HUES64 (cell line): ENCODE measurements around the gene PGAP6.
"Not testable (repeated sequence)": the region's sequence is repeated elsewhere in the genome, so short reads cannot be mapped to it uniquely, and the experiment has no call there.

ENCODE experiments used
- H3K27ac ChIP-seq: 2 replicates; pipeline ENCODE4 v1.7.0; 2013; ENCODE audit warnings: low read depth, low read length, inconsistent platforms
- H3K27me3 ChIP-seq: 2 replicates; pipeline ENCODE4 v1.6.1; 2013; ENCODE audit warnings: mild to moderate bottlenecking, low read length; ENCODE audit not compliant: insufficient read depth
- H3K36me3 ChIP-seq: 2 replicates; pipeline ENCODE4 v1.6.1; 2013; ENCODE audit warnings: mild to moderate bottlenecking, low read length; ENCODE audit not compliant: insufficient read depth
- H3K4me1 ChIP-seq: 2 replicates; pipeline ENCODE4 v1.6.1; 2013; ENCODE audit warnings: mild to moderate bottlenecking, low read length, moderate library complexity; ENCODE audit not compliant: insufficient read depth
- H3K4me3 ChIP-seq: 2 replicates; pipeline ENCODE4 v1.5.1; 2013; ENCODE audit warnings: mild to moderate bottlenecking, low read length, moderate library complexity
- H3K9ac ChIP-seq: 2 replicates; pipeline ENCODE4 v1.6.1; 2013; ENCODE audit warnings: mild to moderate bottlenecking, low read depth, low read length
- H3K9me3 ChIP-seq: 2 replicates; pipeline ENCODE4 v1.6.1; 2013; ENCODE audit warnings: low read depth, low read length; ENCODE audit not compliant: insufficient read depth
- WGBS: fragments of 150-250, 120-280 bp; methylation state at CpG from one replicate; pipeline ENCODE4 v1.1.7; 2013; ENCODE audit warnings: missing lambda C conversion rate; 5-methylcytosine and 5-hydroxymethylcytosine counted together

The PGAP6 gene

DNA sequence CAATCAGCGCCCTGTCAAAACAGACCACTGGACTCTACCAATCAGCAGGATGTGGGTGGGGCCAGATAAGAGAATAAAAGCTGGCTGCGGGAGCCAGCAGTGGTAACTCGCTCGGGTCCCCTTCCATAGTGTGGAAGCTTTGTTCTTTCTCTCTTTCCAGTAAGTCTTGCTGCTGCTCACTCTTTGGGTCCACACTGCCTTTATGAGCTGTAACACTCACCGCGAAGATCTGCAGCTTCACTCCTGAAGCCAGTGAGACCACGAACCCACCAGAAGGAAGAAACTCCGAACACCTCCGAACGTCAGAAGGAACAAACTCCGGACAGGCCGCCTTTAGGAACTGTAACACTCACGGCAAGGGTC lies 39.8 kb downstream of the PGAP6 start:
- peaks cover 29% of the 10 kb centered on the region for H3K36me3 ChIP-seq
- H3K27me3 ChIP-seq, H3K9me3 ChIP-seq, H3K4me1 ChIP-seq, H3K9ac ChIP-seq, H3K27ac ChIP-seq, H3K4me3 ChIP-seq: not testable (repeated sequence)
- 90% methylated on average over 12 of the region's 13 CpGs for WGBS

DNA sequence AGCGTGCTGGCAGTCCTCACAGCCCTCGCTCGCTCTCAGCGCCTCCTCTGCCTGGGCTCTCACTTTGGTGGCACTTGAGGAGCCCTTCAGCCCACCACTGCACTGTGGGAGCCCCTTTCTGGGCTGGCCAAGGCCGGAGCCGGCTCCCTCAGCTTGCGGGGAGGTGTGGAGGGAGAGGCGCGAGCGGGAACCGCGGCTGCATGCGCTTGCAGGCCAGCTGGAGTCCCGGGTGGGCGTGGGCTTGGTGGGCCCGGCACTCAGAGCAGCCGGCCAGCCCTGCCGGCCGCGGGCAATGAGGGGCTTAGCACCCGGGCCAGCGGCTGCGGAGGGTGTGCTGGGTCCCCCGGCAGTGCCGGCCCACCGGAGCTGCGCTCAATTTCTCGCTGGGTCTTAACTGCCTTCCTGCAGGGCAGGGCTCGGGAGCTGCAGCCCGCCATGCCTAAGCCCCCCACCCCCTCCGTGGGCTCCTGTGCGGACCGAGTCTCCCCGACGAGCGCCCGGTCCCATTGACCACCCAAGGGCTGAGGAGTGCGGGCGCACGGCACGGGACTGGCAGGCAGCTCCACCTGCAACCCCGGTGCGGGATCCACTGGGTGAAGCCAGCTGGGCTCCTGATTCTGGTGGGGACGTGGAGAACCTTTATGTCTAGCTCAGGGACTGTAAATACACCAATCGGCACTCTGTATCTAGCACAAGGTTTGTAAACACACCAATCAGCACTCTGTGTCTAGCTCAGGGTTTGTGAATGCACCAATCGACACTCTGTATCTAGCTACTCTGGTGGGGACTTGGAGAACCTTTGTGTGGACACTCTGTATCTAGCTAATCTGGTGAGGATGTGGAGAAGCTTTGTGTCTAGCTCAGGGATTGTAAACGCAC lies 40.4 kb downstream of the PGAP6 start:
- H3K9me3 ChIP-seq, H3K4me1 ChIP-seq, H3K4me3 ChIP-seq, H3K27me3 ChIP-seq, H3K9ac ChIP-seq, H3K27ac ChIP-seq: not testable (repeated sequence)
- 96% methylated on average over 45 of the region's 47 CpGs for WGBS
- H3K36me3 ChIP-seq, result peaks cover 23% of the 10 kb centered on the region

DNA sequence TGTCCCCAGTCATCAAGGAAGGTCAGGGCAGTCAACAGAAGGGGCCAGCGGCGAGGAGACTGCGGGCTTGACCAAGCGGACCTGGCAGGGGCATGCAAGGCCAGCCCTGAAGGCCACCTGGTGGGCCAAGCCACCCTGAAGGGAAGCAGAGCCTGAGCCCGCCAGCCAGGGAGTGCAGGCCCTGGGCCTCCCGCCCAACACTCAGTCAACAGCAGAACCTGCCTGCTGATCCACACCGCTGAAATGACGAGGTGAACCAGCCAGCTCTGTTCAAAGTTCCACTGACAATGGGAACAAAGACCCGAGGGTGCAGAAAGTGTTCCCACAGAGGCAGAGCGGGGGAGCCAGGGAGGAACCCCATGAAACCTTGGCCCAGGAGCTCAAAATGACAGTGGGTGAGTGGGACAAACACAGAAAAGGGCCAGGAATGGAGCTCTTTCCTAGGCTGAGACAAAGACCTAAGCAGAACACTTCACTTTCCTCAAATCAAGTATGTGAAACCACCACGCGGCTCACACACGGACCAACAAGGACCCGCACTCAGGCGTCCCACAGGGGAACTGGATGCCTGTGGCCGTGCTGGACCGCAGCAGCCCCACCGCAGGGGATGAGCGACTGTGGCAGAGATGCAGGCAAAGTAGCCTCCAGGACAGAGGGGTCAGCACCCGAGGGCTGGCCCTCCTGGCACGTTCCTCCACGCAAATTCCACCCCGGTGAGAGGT lies 41.2 kb downstream of the PGAP6 start:
- H3K9ac ChIP-seq, result no peak overlapping the region
- WGBS, result 95% methylated on average over 23 of the region's 23 CpGs
- no peaks in the 10 kb centered on the region for H3K9me3 ChIP-seq

DNA sequence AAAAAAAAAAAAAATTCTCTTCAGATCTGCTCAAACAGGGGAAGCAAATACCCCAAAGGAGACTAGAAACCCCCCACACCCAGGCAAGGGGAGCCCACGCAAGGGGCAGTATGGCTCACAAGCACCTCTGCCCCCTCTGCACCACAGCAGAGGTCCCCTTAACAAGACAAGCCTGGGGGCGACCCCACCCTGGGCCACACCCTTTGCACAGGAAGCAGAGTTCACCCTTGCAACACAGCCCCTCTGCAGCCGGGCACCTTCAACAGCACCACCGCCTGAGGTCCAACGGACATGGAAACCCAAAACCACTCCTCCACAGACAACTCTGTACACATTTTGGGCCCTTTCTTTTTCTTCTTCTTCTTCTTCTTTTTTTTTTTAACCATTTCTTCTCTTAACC lies 42.1 kb downstream of the PGAP6 start:
- H3K9me3 ChIP-seq, result no peaks in the 10 kb centered on the region
- no peak overlapping the region for H3K27ac ChIP-seq
- H3K9ac ChIP-seq, result no peak overlapping the region
- H3K27me3 ChIP-seq, result no peaks in the 10 kb centered on the region
- WGBS, result 93% methylated on average over 5 of the region's 5 CpGs
- H3K36me3 ChIP-seq, result peaks cover 7% of the 10 kb centered on the region; the same call in 1 of the 2 replicates
- no peaks in the 10 kb centered on the region for H3K4me1 ChIP-seq
- H3K4me3 ChIP-seq, result no peak overlapping the region

More for the DNA sequence above, 41.2 kb downstream of the PGAP6 start:
- peaks cover 15% of the 10 kb centered on the region for H3K36me3 ChIP-seq
- H3K4me3 ChIP-seq, result no peak overlapping the region
- H3K4me1 ChIP-seq, result no peaks in the 10 kb centered on the region
- no peaks in the 10 kb centered on the region for H3K27me3 ChIP-seq
- no peak overlapping the region for H3K27ac ChIP-seq

DNA sequence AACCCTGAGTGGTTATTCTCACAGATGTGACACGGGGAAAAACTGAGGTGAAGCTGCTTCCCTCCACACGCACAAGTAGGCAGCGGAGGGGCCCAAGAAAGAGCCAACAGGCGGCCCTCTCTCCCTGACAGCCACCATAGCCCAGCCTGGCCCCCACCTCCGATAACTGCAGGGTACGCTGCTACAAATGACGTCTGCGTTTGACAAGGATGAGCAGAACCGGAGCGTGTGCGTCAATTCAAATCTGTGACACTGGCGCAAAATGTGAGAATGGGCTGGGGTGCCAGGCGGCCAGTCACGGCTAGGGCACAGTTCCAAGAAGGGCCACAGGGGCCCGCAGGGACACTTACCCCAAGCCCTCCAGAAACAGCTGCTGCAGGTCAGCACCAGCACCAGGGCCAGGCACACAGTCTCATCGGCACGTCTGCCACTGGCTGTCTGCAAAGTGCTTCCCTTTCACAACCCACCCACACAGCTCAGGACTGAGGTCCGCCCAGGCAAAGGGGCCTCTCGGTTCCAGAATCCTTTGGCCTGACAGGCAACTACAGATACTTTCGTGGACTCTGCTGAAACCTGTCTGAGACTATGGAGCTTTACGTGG lies 43.7 kb downstream of the PGAP6 start:
- no peak overlapping the region for H3K9ac ChIP-seq
- H3K4me1 ChIP-seq, result no peaks in the 10 kb centered on the region
- WGBS, result 91% methylated on average over 21 of the region's 21 CpGs
- H3K27me3 ChIP-seq, result no peaks in the 10 kb centered on the region
- H3K27ac ChIP-seq, result no peak overlapping the region
- H3K4me3 ChIP-seq, result no peak overlapping the region
- H3K36me3 ChIP-seq, result peaks cover 4% of the 10 kb centered on the region; the same call in 1 of the 2 replicates
- H3K9me3 ChIP-seq, result no peaks in the 10 kb centered on the region

DNA sequence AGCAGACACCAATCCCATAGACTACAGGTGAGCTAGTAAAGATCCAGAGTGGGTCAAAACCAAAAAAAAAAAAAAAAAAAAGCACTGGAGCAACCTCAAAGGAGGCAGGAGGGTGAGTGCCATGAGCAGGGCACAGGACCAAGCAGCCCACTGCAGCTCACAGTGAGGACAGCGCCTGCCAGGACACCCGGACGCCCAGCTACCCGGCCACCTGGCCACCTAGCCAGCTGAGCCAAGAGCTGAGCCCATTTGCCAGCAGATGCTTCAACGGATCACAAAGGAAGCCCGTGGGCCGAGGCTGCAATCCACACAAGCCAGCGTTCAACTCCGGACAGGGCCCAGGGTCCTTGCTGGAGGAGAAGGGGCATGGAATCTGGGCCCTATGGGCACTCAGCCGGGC lies 44.3 kb downstream of the PGAP6 start:
- Histone ChIP-seq H3K36me3 (peaks cover 3% of the 10 kb centered on the region; the same call in 1 of the 2 replicates), H3K4me1 (no peaks in the 10 kb centered on the region), H3K27ac (no peak overlapping the region), H3K9ac (no peak overlapping the region), H3K27me3 (no peaks in the 10 kb centered on the region), H3K9me3 (no peaks in the 10 kb centered on the region), H3K4me3 (no peak overlapping the region)
- WGBS, result 93% methylated on average over 10 of the region's 10 CpGs

DNA sequence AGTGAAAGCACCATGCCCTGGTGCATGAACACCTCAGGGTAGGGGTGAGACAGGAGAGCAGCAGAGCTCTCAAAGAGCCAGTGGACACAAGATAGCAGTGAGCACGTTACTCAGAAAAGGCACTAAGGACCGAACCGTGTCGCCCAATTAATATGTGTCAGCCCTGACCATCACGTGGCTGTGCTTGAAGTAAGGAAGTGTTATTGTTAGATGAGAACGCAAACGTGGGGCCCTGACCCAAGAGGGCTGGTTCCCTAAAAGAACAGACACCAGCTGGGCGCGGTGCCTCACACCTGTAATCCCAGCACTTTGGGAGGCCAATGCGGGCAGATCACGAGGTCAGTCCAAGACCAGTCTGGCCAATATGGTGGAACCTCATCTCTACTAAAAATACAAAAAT lies 45.5 kb downstream of the PGAP6 start:
- Histone ChIP-seq H3K4me1 (peaks cover 4% of the 10 kb centered on the region; the same call in 1 of the 2 replicates), H3K4me3 (no peak overlapping the region), H3K9me3 (no peaks in the 10 kb centered on the region), H3K27me3 (no peaks in the 10 kb centered on the region), H3K27ac (no peak overlapping the region), H3K9ac (no peak overlapping the region), H3K36me3 (no peaks in the 10 kb centered on the region)
- WGBS, result 95% methylated on average over 11 of the region's 11 CpGs

DNA sequence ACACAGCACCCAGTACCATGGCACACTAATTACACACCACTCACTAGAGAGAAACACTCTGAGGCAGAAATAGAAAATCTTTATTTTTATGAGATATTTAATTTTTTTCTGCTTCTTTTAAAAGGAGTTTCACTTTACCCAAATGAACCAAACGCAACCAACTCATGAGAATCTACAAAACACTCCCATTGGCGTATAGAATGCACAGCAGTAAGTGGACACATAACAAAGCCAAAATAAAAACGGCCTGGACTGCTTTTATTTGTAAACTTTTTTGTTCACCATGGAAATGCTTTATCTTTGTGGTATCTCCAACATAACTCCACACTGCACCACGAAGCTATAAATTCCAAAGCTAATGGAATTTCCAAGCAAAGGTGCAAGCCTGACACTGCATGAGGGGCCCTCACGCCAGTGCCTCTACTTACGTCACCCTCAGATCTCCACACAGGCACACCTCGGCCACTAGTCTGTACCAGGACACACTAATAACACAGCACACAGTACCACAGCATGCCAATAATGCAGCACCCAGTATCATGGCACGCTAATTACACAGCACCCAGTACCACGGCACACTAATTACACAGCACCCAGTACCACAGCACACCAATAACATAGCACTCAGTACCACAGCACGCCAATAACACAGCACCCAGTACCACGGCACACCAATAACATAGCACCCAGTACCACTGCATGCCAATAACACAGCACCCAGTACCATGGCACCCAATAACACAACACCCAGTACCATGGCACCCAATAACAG lies 46.7 kb downstream of the PGAP6 start:
- not testable (repeated sequence) for H3K36me3 ChIP-seq, H3K27me3 ChIP-seq, H3K9ac ChIP-seq, H3K27ac ChIP-seq, H3K4me1 ChIP-seq, H3K4me3 ChIP-seq, H3K9me3 ChIP-seq
- WGBS, result 95% methylated on average over 10 of the region's 11 CpGs

DNA sequence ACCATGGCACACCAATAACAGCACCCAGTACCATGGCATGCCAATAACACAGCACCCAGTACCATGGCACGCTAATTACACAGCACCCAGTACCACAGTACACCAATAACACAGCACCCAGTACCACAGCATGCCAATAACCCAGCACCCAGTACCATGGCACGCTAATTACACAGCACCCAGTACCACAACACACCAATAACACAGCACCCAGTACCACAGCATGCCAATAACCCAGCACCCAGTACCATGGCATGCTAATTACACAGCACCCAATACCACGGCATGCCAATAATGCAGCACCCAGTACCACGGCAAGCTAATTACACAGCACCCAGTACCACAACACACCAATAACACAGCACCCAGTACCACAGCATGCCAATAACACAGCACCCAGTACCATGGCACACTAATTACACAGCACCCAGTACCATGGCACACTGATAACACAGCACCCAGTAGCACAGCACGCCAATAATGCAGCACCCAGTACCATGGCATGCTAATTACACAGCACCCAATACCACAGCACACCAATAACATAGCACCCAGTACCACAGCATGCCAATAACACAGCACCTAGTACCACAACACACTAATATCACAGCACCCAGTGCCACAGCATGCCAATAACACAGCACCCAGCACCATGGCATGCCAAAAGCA lies 47.5 kb downstream of the PGAP6 start:
- H3K27me3 ChIP-seq, H3K9ac ChIP-seq, H3K27ac ChIP-seq, H3K9me3 ChIP-seq, H3K4me1 ChIP-seq, H3K36me3 ChIP-seq, H3K4me3 ChIP-seq: not testable (repeated sequence)
- WGBS, result 98% methylated on average over 5 of the region's 5 CpGs

DNA sequence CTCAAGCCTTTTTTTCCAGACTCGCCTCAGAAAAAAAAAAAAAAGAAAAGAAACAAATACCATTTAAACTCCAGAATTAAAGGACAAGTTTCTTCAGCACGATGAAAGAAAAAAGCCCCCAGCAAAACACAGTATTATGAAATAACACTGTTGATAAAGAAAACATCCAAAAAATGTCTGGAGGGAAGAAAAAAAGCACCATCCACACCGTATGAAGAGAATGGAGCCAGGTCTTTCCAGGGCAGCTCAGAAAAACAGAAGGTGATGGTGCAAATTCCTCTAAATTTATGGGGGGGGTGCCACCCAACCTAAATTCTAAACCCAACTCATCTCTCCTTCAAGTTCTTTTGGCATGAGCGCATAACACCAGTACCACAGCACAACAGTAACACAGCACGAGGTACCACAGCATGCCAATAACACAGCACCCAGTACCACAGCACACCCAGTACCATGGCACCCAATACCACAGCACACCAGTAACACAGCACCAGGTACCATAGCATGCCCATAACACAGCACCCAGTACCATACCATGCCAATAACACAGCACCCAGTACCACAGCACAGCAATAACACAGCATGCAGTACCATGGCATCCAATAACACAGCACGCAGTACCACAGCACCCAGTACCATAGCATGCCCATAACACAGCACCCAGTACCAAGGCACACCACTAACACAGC lies 48.2 kb downstream of the PGAP6 start:
- Histone ChIP-seq H3K27ac (no peak overlapping the region), H3K9ac (no peak overlapping the region), H3K4me3 (no peak overlapping the region), H3K9me3 (no peaks in the 10 kb centered on the region), H3K36me3 (no peaks in the 10 kb centered on the region), H3K27me3 (no peaks in the 10 kb centered on the region), H3K4me1 (peaks cover 4% of the 10 kb centered on the region; the same call in 1 of the 2 replicates)
- WGBS, result 94% methylated on average over 5 of the region's 6 CpGs
